K562 (cell line): ENCODE data around the gene ZNF280C. TPM values are rescaled to one million over a fixed set of nuclear protein-coding genes. Genes with fewer than 3 reads are reported as not detected.
A peak's percentile ranks its signal among the peaks of the same experiment; 100 is the strongest.

ENCODE experiments used
- CREB1 ChIP-seq, 2 experiments: sonication (generic) in 1 of 2; formaldehyde crosslinking in 1 of 2; IDR thresholded peaks; 2 replicates each; pipeline versions ENCODE4 v1.6.1 to v1.8.0; 2012 to 2022; ENCODE audit warnings: inconsistent platforms in 1 of 2, mild to moderate bottlenecking in 1 of 2, missing genetic modification reagents in 1 of 2, moderate library complexity in 1 of 2
- KDM1A ChIP-seq, 2 experiments: fragments of 450-650 bp; IDR thresholded peaks; 2 replicates each; pipeline ENCODE4 v1.6.1; 2016; ENCODE audit warnings: mild to moderate bottlenecking in 2 of 2
- KLF1 ChIP-seq: fragments of 450-650 bp; IDR thresholded peaks from 2 replicates; pipeline ENCODE4 v1.6.1; 2016; ENCODE audit warnings: missing genetic modification characterization, missing compliant biosample characterization
- MTA3 ChIP-seq: fragments of 450-650 bp; formaldehyde crosslinking; IDR thresholded peaks from 2 replicates; pipeline ENCODE4 v1.6.1; 2017; ENCODE audit warnings: mild to moderate bottlenecking, borderline replicate concordance
- MYC ChIP-seq, 2 experiments: fragments of 250-450 bp in 1 of 2; sonication (Bioruptor Pico) in 1 of 2; IDR thresholded peaks; 2 replicates each; pipeline versions ENCODE4 v1.5.1 to v1.6.1; 2012 to 2021; ENCODE audit warnings: low read depth in 2 of 2, borderline replicate concordance in 1 of 2, improper control_type of control experiment in 1 of 2, low read length in 1 of 2, mild to moderate bottlenecking in 1 of 2, moderate library complexity in 1 of 2
- ZFP30 ChIP-seq: fragments of 250-450 bp; sonication (Bioruptor Pico); IDR thresholded peaks from 2 replicates; pipeline ENCODE4 v1.8.0; 2022; ENCODE audit warnings: moderate library complexity, mild to moderate bottlenecking, inconsistent platforms, borderline replicate concordance
- ZNF175 ChIP-seq: fragments of 200-800 bp; sonication (Bioruptor generic); IDR thresholded peaks from 2 replicates; pipeline ENCODE4 v1.6.1; 2016; ENCODE audit warnings: low read depth, mild to moderate bottlenecking, missing genetic modification characterization, missing compliant biosample characterization
- ZNF212 ChIP-seq: fragments of 450-650 bp; formaldehyde crosslinking; IDR thresholded peaks from 2 replicates; pipeline ENCODE4 v1.4.0; 2020; ENCODE audit warnings: mild to moderate bottlenecking
- ZNF239 ChIP-seq: fragments of 250-450 bp; sonication (Bioruptor Pico); IDR thresholded peaks from 2 replicates; pipeline ENCODE4 v1.4.0; 2020; ENCODE audit warnings: mild to moderate bottlenecking
- polyA plus RNA-seq, 8 experiments: library from polyadenylated mRNA; depleted of rRNA in 4 of 8; stranded (reverse) in 5 of 8; unstranded in 3 of 8; fragments of >200 nt; fragmentation: Nextera tagmentation in 2 of 8; fragmentation: Illumina TruSeq in 1 of 8; extraction: Ambion mirVana in 2 of 8; extraction: Trizol in 1 of 8; gene quantifications; 2 replicates each; pipeline versions ENCODE4 v1.2.1 to v1.2.3, GENCODE V29; 2011 to 2014; ENCODE audit warnings: inconsistent platforms in 1 of 8, missing spikeins in 1 of 8
- total RNA-seq, 7 experiments: library from RNA; depleted of rRNA in 6 of 7; stranded (reverse); fragments of >200 nt in 6 of 7; fragmentation: Illumina TruSeq in 2 of 7; extraction: Trizol in 2 of 7; gene quantifications; 2 replicates each; pipeline versions ENCODE4 v1.2.1 to v1.2.3, GENCODE V29; 2011 to 2021; ENCODE audit warnings: low replicate concordance in 1 of 7
- TF ChIP-seq, protein P1 (sequence below): fragments of 450-650 bp; conservative IDR thresholded peaks from 2 replicates; pipeline ENCODE4 v1.6.1; 2016; ENCODE audit warnings: missing genetic modification characterization, low read depth, mild to moderate bottlenecking, missing compliant biosample characterization, moderate library complexity
- TF ChIP-seq, protein P2 (sequence below): fragments of 450-650 bp; formaldehyde crosslinking; IDR thresholded peaks from 2 replicates; pipeline ENCODE4 v1.4.0; 2020; ENCODE audit warnings: mild to moderate bottlenecking, mixed read lengths
- TF ChIP-seq, protein P3 (sequence below): fragments of 450-650 bp; formaldehyde crosslinking; IDR thresholded peaks from 2 replicates; pipeline ENCODE4 v1.4.0; 2020; ENCODE audit warnings: mild to moderate bottlenecking, moderate library complexity
- TF ChIP-seq, protein P4 (sequence below), 2 experiments: IDR thresholded peaks; 2 replicates each; pipeline ENCODE4 v1.6.1; 2012; ENCODE audit warnings: improper control_type of control experiment in 2 of 2, low read depth in 2 of 2, low read length in 2 of 2, borderline replicate concordance in 1 of 2
- TF ChIP-seq, protein P5 (sequence below), 3 experiments: IDR thresholded peaks in 2 of 3; conservative IDR thresholded peaks in 1 of 3; 2 replicates each; pipeline ENCODE4 v1.5.1; 2011 to 2012; ENCODE audit warnings: low read length in 3 of 3, mild to moderate bottlenecking in 3 of 3, control low read depth in 2 of 3, improper control_type of control experiment in 1 of 3, inconsistent platforms in 1 of 3, low read depth in 1 of 3, mixed read lengths in 1 of 3, moderate library complexity in 1 of 3; ENCODE audit not compliant: insufficient read depth in 2 of 3

The ZNF280C gene
- total and polyA plus RNA-seq, 9 of the 15 experiments (the other 6 are each of a cell fraction or from before 2014, with no cell fraction given) = 1.6 to 8.3 (median 4.4) TPM

DNA sequence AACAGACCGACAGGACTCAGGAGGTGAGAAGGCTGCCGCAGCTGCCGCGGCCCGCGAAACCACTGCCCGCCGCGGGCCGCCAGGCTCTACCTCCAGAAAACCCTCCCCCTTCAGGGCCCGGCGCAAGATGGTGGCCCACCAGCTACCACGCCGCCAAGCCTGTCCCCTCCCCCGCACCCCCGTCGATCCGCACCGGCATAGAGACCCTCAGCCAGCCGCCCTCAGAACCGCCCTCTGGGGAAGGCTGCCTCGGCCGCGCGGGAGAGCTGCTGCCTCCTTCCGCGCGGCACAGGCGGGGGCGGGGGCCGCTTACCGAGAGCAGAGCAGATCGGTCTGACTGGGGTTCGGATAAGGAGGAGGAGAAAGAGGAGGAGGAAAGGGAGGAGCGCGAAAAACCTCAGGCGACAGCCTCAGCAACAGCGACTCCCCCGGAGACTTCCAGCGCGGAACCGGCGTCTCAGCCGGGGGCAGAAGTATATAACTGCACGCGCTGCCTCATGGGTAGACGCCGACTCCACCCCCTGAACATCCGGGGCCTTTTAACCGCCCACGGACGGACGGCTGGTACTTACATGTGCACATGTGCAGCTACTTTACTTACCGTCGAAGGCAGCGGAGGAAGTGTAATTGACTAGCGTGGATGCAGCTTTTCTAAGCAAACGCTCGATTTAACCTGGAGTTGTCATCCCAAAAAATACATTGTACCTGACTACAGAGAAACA is at the start of gene ZNF280C (continued):
- TF ChIP-seq, protein P1, sequence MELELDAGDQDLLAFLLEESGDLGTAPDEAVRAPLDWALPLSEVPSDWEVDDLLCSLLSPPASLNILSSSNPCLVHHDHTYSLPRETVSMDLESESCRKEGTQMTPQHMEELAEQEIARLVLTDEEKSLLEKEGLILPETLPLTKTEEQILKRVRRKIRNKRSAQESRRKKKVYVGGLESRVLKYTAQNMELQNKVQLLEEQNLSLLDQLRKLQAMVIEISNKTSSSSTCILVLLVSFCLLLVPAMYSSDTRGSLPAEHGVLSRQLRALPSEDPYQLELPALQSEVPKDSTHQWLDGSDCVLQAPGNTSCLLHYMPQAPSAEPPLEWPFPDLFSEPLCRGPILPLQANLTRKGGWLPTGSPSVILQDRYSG (tag) = peak; percentile 87; the same call in 1 of the 2 replicates
- TF ChIP-seq KDM1A (IDR thresholded peaks at IDR 0.05) (peak in 1 of 2 experiments; percentile 41; a peak in 1 of 4 replicates), MTA3 (peak; percentile 95), CREB1 (IDR thresholded peaks at IDR 0.05) (peak; percentile 15; the same call in 1 of the 2 replicates), CREB1 (CRISPR knock-in tag; IDR thresholded peaks at IDR 0.05) (peak; percentile 64), ZNF175 (peak; percentile 88; the same call in 1 of the 2 replicates), MYC (IDR thresholded peaks at IDR 0.05; ENCODE audit: low read depth, low read length) (peak; percentile 75), MYC (CRISPR knock-in tag; IDR thresholded peaks at IDR 0.05; ENCODE audit: borderline replicate concordance, low read depth) (peak; percentile 47; the same call in 1 of the 2 replicates), ZNF212 (no peak), ZNF239 (CRISPR knock-in tag) (peak; percentile 16; the same call in 1 of the 2 replicates), ZFP30 (CRISPR knock-in tag) (no peak), KLF1 (tag) (0 out of 2 replicates have a peak, but pooled peaks have one; percentile 16)
- TF ChIP-seq, protein P2, sequence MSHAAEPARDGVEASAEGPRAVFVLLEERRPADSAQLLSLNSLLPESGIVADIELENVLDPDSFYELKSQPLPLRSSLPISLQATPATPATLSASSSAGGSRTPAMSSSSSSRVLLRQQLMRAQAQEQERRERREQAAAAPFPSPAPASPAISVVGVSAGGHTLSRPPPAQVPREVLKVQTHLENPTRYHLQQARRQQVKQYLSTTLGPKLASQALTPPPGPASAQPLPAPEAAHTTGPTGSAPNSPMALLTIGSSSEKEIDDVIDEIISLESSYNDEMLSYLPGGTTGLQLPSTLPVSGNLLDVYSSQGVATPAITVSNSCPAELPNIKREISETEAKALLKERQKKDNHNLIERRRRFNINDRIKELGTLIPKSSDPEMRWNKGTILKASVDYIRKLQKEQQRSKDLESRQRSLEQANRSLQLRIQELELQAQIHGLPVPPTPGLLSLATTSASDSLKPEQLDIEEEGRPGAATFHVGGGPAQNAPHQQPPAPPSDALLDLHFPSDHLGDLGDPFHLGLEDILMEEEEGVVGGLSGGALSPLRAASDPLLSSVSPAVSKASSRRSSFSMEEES = no peak
- TF ChIP-seq, protein P3, sequence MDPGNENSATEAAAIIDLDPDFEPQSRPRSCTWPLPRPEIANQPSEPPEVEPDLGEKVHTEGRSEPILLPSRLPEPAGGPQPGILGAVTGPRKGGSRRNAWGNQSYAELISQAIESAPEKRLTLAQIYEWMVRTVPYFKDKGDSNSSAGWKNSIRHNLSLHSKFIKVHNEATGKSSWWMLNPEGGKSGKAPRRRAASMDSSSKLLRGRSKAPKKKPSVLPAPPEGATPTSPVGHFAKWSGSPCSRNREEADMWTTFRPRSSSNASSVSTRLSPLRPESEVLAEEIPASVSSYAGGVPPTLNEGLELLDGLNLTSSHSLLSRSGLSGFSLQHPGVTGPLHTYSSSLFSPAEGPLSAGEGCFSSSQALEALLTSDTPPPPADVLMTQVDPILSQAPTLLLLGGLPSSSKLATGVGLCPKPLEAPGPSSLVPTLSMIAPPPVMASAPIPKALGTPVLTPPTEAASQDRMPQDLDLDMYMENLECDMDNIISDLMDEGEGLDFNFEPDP (CRISPR knock-in tag) = no peak
- TF ChIP-seq, protein P4, sequence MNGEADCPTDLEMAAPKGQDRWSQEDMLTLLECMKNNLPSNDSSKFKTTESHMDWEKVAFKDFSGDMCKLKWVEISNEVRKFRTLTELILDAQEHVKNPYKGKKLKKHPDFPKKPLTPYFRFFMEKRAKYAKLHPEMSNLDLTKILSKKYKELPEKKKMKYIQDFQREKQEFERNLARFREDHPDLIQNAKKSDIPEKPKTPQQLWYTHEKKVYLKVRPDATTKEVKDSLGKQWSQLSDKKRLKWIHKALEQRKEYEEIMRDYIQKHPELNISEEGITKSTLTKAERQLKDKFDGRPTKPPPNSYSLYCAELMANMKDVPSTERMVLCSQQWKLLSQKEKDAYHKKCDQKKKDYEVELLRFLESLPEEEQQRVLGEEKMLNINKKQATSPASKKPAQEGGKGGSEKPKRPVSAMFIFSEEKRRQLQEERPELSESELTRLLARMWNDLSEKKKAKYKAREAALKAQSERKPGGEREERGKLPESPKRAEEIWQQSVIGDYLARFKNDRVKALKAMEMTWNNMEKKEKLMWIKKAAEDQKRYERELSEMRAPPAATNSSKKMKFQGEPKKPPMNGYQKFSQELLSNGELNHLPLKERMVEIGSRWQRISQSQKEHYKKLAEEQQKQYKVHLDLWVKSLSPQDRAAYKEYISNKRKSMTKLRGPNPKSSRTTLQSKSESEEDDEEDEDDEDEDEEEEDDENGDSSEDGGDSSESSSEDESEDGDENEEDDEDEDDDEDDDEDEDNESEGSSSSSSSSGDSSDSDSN (IDR thresholded peaks at IDR 0.05; ENCODE audit: borderline replicate concordance in 1 of 2, low read depth in 2 of 2, low read length in 2 of 2) = peak in 1 of 2 experiments; percentile 72; a peak in 1 of 4 replicates
- TF ChIP-seq, protein P5, sequence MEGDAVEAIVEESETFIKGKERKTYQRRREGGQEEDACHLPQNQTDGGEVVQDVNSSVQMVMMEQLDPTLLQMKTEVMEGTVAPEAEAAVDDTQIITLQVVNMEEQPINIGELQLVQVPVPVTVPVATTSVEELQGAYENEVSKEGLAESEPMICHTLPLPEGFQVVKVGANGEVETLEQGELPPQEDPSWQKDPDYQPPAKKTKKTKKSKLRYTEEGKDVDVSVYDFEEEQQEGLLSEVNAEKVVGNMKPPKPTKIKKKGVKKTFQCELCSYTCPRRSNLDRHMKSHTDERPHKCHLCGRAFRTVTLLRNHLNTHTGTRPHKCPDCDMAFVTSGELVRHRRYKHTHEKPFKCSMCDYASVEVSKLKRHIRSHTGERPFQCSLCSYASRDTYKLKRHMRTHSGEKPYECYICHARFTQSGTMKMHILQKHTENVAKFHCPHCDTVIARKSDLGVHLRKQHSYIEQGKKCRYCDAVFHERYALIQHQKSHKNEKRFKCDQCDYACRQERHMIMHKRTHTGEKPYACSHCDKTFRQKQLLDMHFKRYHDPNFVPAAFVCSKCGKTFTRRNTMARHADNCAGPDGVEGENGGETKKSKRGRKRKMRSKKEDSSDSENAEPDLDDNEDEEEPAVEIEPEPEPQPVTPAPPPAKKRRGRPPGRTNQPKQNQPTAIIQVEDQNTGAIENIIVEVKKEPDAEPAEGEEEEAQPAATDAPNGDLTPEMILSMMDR (IDR thresholded peaks at IDR 0.05 in 2 of 3, conservative IDR thresholded peaks at IDR 0.05 in 1 of 3; ENCODE audit: insufficient read depth in 2 of 3, low read depth in 1 of 3, low read length in 3 of 3) = peak; percentile 60 to 71 (median 62)
